ENCODE data around the gene EVA1A. TPM values are rescaled to one million over a fixed set of nuclear protein-coding genes. Genes with fewer than 3 reads are reported as not detected.
A peak's percentile ranks its signal among the peaks of the same experiment; 100 is the strongest.

EVA1A gene
- polyA plus RNA-seq, 1 donor (not counting 4 experiments of a cell fraction or from before 2014, with no cell fraction given) = 11.5 TPM

GRCh38 chr2:75524276-75524911 lies 36.3 kb downstream of the EVA1A start:
- H4K20me1 ChIP-seq (ENCODE audit: control insufficient read depth, extremely low read depth, insufficient read depth, low read length) = peaks cover 4% of the 10 kb centered on the region
- no peak overlapping the region for H3K4me3 ChIP-seq (ENCODE audit: control insufficient read depth in 2 of 3, extremely low read depth in 1 of 3, insufficient read depth in 2 of 3, low read depth in 1 of 3, low read length in 3 of 3)

GRCh38 chr2:75523313-75524275 lies 37.1 kb downstream of the EVA1A start:
- no peaks in the 10 kb centered on the region for H3K9me3 ChIP-seq (ENCODE audit: control insufficient read depth, low read depth, low read length)
- peaks cover 5% of the 10 kb centered on the region for H3K79me2 ChIP-seq (ENCODE audit: control insufficient read depth, insufficient read depth, low read length)
- no peaks in the 10 kb centered on the region for H3K27me3 ChIP-seq (ENCODE audit: control insufficient read depth, extremely low read depth, insufficient read depth, low read length)
- FAIRE-seq (peak; percentile 93), DNase-seq (ENCODE audit: low read depth, low spot score) (peak; percentile 80)
- no peak overlapping the region for H3K27ac ChIP-seq (ENCODE audit: control insufficient read depth, insufficient read depth, low read length)
- no peak overlapping the region for H3K4me2 ChIP-seq (ENCODE audit: control insufficient read depth, extremely low read depth, insufficient read depth, low read depth, low read length)
- no peak overlapping the region for H3K4me3 ChIP-seq (ENCODE audit: control insufficient read depth in 2 of 3, extremely low read depth in 1 of 3, insufficient read depth in 2 of 3, low read depth in 1 of 3, low read length in 3 of 3)
- dilution Hi-C loops (cut with MboI; ENCODE audit: extremely low pct_ligation_motif_present, low sequenced_read_pairs) = no loop called here
- no peak for TF ChIP-seq CTCF (optimal IDR thresholded peaks at IDR 0.05 in 1 of 3, IDR thresholded peaks at IDR 0.05 in 1 of 3, conservative IDR thresholded peaks at IDR 0.05 in 1 of 3; ENCODE audit: extremely low read depth in 1 of 3, insufficient read depth in 2 of 3, low read length in 3 of 3)
- TF ChIP-seq EZH2 (IDR thresholded peaks at IDR 0.05; ENCODE audit: low read length) = no peak
- H3K9ac ChIP-seq (ENCODE audit: control insufficient read depth, extremely low read depth, insufficient read depth, low read length) = no peak overlapping the region
- H4K20me1 ChIP-seq (ENCODE audit: control insufficient read depth, extremely low read depth, insufficient read depth, low read length) = peaks cover 2% of the 10 kb centered on the region
- no peak overlapping the region for H2AFZ ChIP-seq (ENCODE audit: control insufficient read depth, low read length)
- no peaks in the 10 kb centered on the region for H3K36me3 ChIP-seq (ENCODE audit: control insufficient read depth in 2 of 2, extremely low read depth in 1 of 2, insufficient read depth in 2 of 2, low read length in 2 of 2)
- H3K4me1 ChIP-seq (ENCODE audit: control insufficient read depth, extremely low read depth, insufficient read depth, low read length) = peaks cover 54% of the 10 kb centered on the region
- H3K9me1 ChIP-seq (ENCODE audit: control insufficient read depth, extremely low read depth, insufficient read depth, low read length) = no peaks in the 10 kb centered on the region

More at GRCh38 chr2:75524276-75524911, 36.3 kb downstream of the EVA1A start:
- no peak overlapping the region for H2AFZ ChIP-seq (ENCODE audit: control insufficient read depth, low read length)
- no peaks in the 10 kb centered on the region for H3K36me3 ChIP-seq (ENCODE audit: control insufficient read depth in 2 of 2, extremely low read depth in 1 of 2, insufficient read depth in 2 of 2, low read length in 2 of 2)
- no peak overlapping the region for H3K27ac ChIP-seq (ENCODE audit: control insufficient read depth, insufficient read depth, low read length)
- peaks cover 56% of the 10 kb centered on the region for H3K4me1 ChIP-seq (ENCODE audit: control insufficient read depth, extremely low read depth, insufficient read depth, low read length)
- FAIRE-seq (peak; percentile 73), DNase-seq (ENCODE audit: low read depth, low spot score) (no peak)
- H3K27me3 ChIP-seq (ENCODE audit: control insufficient read depth, extremely low read depth, insufficient read depth, low read length) = no peaks in the 10 kb centered on the region
- H3K79me2 ChIP-seq (ENCODE audit: control insufficient read depth, insufficient read depth, low read length) = peaks cover 9% of the 10 kb centered on the region
- TF ChIP-seq CTCF (optimal IDR thresholded peaks at IDR 0.05 in 1 of 3, IDR thresholded peaks at IDR 0.05 in 1 of 3, conservative IDR thresholded peaks at IDR 0.05 in 1 of 3; ENCODE audit: extremely low read depth in 1 of 3, insufficient read depth in 2 of 3, low read length in 3 of 3) = no peak
- no peaks in the 10 kb centered on the region for H3K9me1 ChIP-seq (ENCODE audit: control insufficient read depth, extremely low read depth, insufficient read depth, low read length)
- dilution Hi-C loops (cut with MboI; ENCODE audit: extremely low pct_ligation_motif_present, low sequenced_read_pairs) = no loop called here
- H3K4me2 ChIP-seq (ENCODE audit: control insufficient read depth, extremely low read depth, insufficient read depth, low read depth, low read length) = no peak overlapping the region
- H3K9ac ChIP-seq (ENCODE audit: control insufficient read depth, extremely low read depth, insufficient read depth, low read length) = no peak overlapping the region
- no peaks in the 10 kb centered on the region for H3K9me3 ChIP-seq (ENCODE audit: control insufficient read depth, low read depth, low read length)
